Esophagus muscularis mucosa (tissue), 4 donors: Measurements from ENCODE around the gene SLC25A26.

ENCODE experiments used
- EP300 ChIP-seq: sonication (generic); formaldehyde crosslinking; IDR thresholded peaks from one replicate; pipeline ENCODE4 v1.6.1; 2017; ENCODE audit warnings: antibody characterized with exemption
- POLR2A ChIP-seq: fragments of 450-650 bp; IDR thresholded peaks from one replicate; pipeline ENCODE4 v1.6.1; 2017; ENCODE audit warnings: antibody characterized with exemption, moderate library complexity, mild to moderate bottlenecking, low read depth
- TF ChIP-seq, protein P1 (sequence below), 3 experiments: fragments of 200-600 bp in 2 of 3; fragments of 450-650 bp in 1 of 3; sonication (generic) in 2 of 3; IDR thresholded peaks; one replicate each; pipeline ENCODE4 v1.5.1; 2017 to 2019; ENCODE audit warnings: antibody characterized with exemption in 3 of 3, mild to moderate bottlenecking in 2 of 3, moderate library complexity in 1 of 3

- TF ChIP-seq POLR2A (no peak), EP300 (no peak)
- TF ChIP-seq, protein P1, sequence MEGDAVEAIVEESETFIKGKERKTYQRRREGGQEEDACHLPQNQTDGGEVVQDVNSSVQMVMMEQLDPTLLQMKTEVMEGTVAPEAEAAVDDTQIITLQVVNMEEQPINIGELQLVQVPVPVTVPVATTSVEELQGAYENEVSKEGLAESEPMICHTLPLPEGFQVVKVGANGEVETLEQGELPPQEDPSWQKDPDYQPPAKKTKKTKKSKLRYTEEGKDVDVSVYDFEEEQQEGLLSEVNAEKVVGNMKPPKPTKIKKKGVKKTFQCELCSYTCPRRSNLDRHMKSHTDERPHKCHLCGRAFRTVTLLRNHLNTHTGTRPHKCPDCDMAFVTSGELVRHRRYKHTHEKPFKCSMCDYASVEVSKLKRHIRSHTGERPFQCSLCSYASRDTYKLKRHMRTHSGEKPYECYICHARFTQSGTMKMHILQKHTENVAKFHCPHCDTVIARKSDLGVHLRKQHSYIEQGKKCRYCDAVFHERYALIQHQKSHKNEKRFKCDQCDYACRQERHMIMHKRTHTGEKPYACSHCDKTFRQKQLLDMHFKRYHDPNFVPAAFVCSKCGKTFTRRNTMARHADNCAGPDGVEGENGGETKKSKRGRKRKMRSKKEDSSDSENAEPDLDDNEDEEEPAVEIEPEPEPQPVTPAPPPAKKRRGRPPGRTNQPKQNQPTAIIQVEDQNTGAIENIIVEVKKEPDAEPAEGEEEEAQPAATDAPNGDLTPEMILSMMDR (IDR thresholded peaks at IDR 0.05), result no peak
Observed at GRCh38 chr3:66377800-66378199, 157.0 kb downstream of the SLC25A26 start.
